Astrocyte of the spinal cord (primary cell): ENCODE data around the gene AIRE.

Experiments used
- DNase-seq: peaks from one replicate; pipeline ENCODE4 v3.0.0; 2011; ENCODE audit warnings: low read depth, low spot score
- H3K4me3 ChIP-seq: 2 replicates; pipeline ENCODE4 v1.5.1; 2011; ENCODE audit warnings: low read depth, mild to moderate bottlenecking, low read length, moderate library complexity
- CTCF ChIP-seq: IDR thresholded peaks from 2 replicates; pipeline ENCODE4 v1.5.1; 2012; ENCODE audit warnings: low read depth, mild to moderate bottlenecking, low read length, inconsistent platforms
- in situ Hi-C: cut with HindIII; loops from 2 replicates; pipeline ENCODE4 v1.10.0; 2017; ENCODE audit warnings: low sequenced_read_pairs

AIRE gene

GRCh38 chr21:44258056-44258725, 27.5 kb upstream of the AIRE start:
- no peak for TF ChIP-seq CTCF
- DNase-seq = no peak
- no peak overlapping the region for H3K4me3 ChIP-seq
- in situ Hi-C loops = no loop called here

GRCh38 chr21:44259082-44259705, 26.5 kb upstream of the AIRE start:
- TF ChIP-seq CTCF = no peak
- no peak for DNase-seq

GRCh38 chr21:44260066-44260465, 25.6 kb upstream of the AIRE start:
- TF ChIP-seq CTCF = no peak
- no peak overlapping the region for H3K4me3 ChIP-seq
- no peak for DNase-seq
- in situ Hi-C loops = no loop called here

More at GRCh38 chr21:44259082-44259705, 26.5 kb upstream of the AIRE start:
- H3K4me3 ChIP-seq = no peak overlapping the region
- in situ Hi-C loops = no loop called here

- no peak for DNase-seq
- H3K4me3 ChIP-seq = no peak overlapping the region
- TF ChIP-seq CTCF = no peak
- in situ Hi-C loops = no loop called here
Measured at GRCh38 chr21:44260791-44261631, 24.7 kb upstream of the AIRE start.

GRCh38 chr21:44261675-44262295, 23.9 kb upstream of the AIRE start, which contains the start of gene DNMT3L:
Gene DNMT3L, minus strand, starts transcription at chr21:44261897. Its CDS starts 638 bp downstream, at chr21:44261259.
- in situ Hi-C loops = no loop called here
- no peak within 1 kb of the TSS for H3K4me3 ChIP-seq
- DNase-seq = no peak
- no peak for TF ChIP-seq CTCF

- DNase-seq = no peak
- in situ Hi-C loops = no loop called here
- TF ChIP-seq CTCF = no peak
- H3K4me3 ChIP-seq = no peak overlapping the region
Measured at GRCh38 chr21:44262338-44263056, 23.2 kb upstream of the AIRE start.
